GM19023 (cell line): ENCODE measurements around the gene LBHD1.
A peak's percentile ranks its signal among the peaks of the same experiment; 100 is the strongest.
"Not testable (repeated sequence)": the region's sequence is repeated elsewhere in the genome, so short reads cannot be mapped to it uniquely, and the experiment has no call there.

ENCODE experiments used
- ATAC-seq: cut with Tn5 transposase; IDR thresholded peaks from one replicate; pipeline ENCODE4 v1.9.1; 2021; ENCODE audit warnings: mild to moderate bottlenecking, moderate library complexity; ENCODE audit not compliant: unreplicated experiment

Gene LBHD1

GRCh38 chr11:62665075-62665598 lies 6.9 kb downstream of the LBHD1 start, which contains the start of the genes C11orf98 and CSKMT:
C11orf98 (minus strand) TSS chr11:62665210; CDS start chr11:62665169, 41 bp downstream.
CSKMT (plus strand) TSS chr11:62665312; CDS start chr11:62665880, 568 bp downstream.
- peak; percentile 86 for ATAC-seq

GRCh38 chr11:62664405-62665074 lies 7.5 kb downstream of the LBHD1 start:
- ATAC-seq, result peak; percentile 43

GRCh38 chr11:62656796-62657429 lies 15.2 kb downstream of the LBHD1 start:
- no peak for ATAC-seq

GRCh38 chr11:62654297-62654696 lies 17.8 kb downstream of the LBHD1 start:
- ATAC-seq, result no peak

GRCh38 chr11:62652161-62653006 lies 19.7 kb downstream of the LBHD1 start:
- ATAC-seq, result no peak

GRCh38 chr11:62650283-62650682 lies 21.8 kb downstream of the LBHD1 start:
- not testable (repeated sequence) for ATAC-seq

- no peak for ATAC-seq
Observed at GRCh38 chr11:62649486-62649885, 22.6 kb downstream of the LBHD1 start.

GRCh38 chr11:62648967-62649364 lies 23.1 kb downstream of the LBHD1 start:
- no peak for ATAC-seq

GRCh38 chr11:62648185-62648966 lies 23.7 kb downstream of the LBHD1 start:
- no peak for ATAC-seq

- no peak for ATAC-seq
Observed at GRCh38 chr11:62647609-62648005, 24.5 kb downstream of the LBHD1 start.

- no peak for ATAC-seq
Observed at GRCh38 chr11:62646825-62647608, 25.1 kb downstream of the LBHD1 start.

- ATAC-seq, result peak; percentile 91
Observed at GRCh38 chr11:62645946-62646824, 25.9 kb downstream of the LBHD1 start, which contains the start of gene GANAB. GANAB (minus strand) TSS chr11:62646613; CDS start chr11:62646599, 14 bp downstream.

GRCh38 chr11:62645671-62645945 lies 26.5 kb downstream of the LBHD1 start:
- ATAC-seq, result no peak

- ATAC-seq, result no peak
Observed at GRCh38 chr11:62644220-62644619, 27.8 kb downstream of the LBHD1 start.

GRCh38 chr11:62632492-62632891 lies 39.6 kb downstream of the LBHD1 start:
- no peak for ATAC-seq

GRCh38 chr11:62627713-62628112 lies 44.4 kb downstream of the LBHD1 start:
- ATAC-seq, result no peak

- no peak for ATAC-seq
Observed at GRCh38 chr11:62622476-62623089, 49.5 kb downstream of the LBHD1 start.
